CD4-positive, CD25-positive, alpha-beta regulatory T cell (primary cell): ENCODE measurements around the gene CHERP. TPM values are rescaled to one million over a fixed set of nuclear protein-coding genes. Genes with fewer than 3 reads are reported as not detected.

ENCODE experiments used
- ATAC-seq, 2 donors: fragments of 150-1000 bp; cut with Tn5 transposase; one replicate each; pipeline ENCODE4 v1.10.0; 2021; ENCODE audit warnings: low read depth in 2 of 2, moderate number of reproducible peaks in 2 of 2, moderate library complexity in 1 of 2
- DNase-seq, 3 donors: peaks; one replicate each; pipeline versions ENCODE4 v3.0.0 to v3.0.0-alpha.2; 2012 to 2022; ENCODE audit warnings: mixed read lengths in 1 of 3
- H3K27ac ChIP-seq: one replicate; pipeline ENCODE4 v1.7.0; 2013; ENCODE audit warnings: mild to moderate bottlenecking, low read length; ENCODE audit not compliant: insufficient read depth, poor library complexity, severe bottlenecking
- H3K27me3 ChIP-seq: one replicate; pipeline ENCODE4 v1.7.0; 2013; ENCODE audit warnings: low read length; ENCODE audit not compliant: control insufficient read depth, insufficient read depth
- H3K36me3 ChIP-seq: one replicate; pipeline ENCODE4 v1.7.0; 2013; ENCODE audit warnings: mild to moderate bottlenecking, low read length, moderate library complexity; ENCODE audit not compliant: control insufficient read depth, insufficient read depth
- H3K4me1 ChIP-seq: 2 replicates; pipeline ENCODE4 v1.7.0; 2013; ENCODE audit warnings: mild to moderate bottlenecking, low read length; ENCODE audit not compliant: insufficient read depth, control insufficient read depth, poor library complexity, severe bottlenecking
- H3K4me3 ChIP-seq: one replicate; pipeline ENCODE4 v1.7.0; 2013; ENCODE audit warnings: low read depth, mild to moderate bottlenecking, low read length, moderate library complexity
- H3K9me3 ChIP-seq, 2 experiments: 1 replicate in 1 of 2; 2 replicates in 1 of 2; pipeline ENCODE4 v1.7.0; 2013; ENCODE audit warnings: low read length in 2 of 2, mild to moderate bottlenecking in 1 of 2, moderate library complexity in 1 of 2; ENCODE audit not compliant: control insufficient read depth in 2 of 2
- H3K27ac Mint-ChIP-seq, 3 donors: one replicate each; pipeline ENCODE4 v1.8.0; 2020 to 2022; ENCODE audit warnings: mild to moderate bottlenecking in 3 of 3, mixed read lengths in 3 of 3, moderate library complexity in 2 of 3
- H3K27me3 Mint-ChIP-seq: one replicate; pipeline ENCODE4 v1.8.0; 2022; ENCODE audit warnings: mild to moderate bottlenecking, mixed read lengths
- H3K36me3 Mint-ChIP-seq: one replicate; pipeline ENCODE4 v1.8.0; 2020; ENCODE audit warnings: mixed read lengths
- H3K4me1 Mint-ChIP-seq, 4 donors: one replicate each; pipeline ENCODE4 v1.8.0; 2020 to 2022; ENCODE audit warnings: mixed read lengths in 4 of 4, mild to moderate bottlenecking in 1 of 4
- H3K4me3 Mint-ChIP-seq, 4 donors: one replicate each; pipeline ENCODE4 v1.8.0; 2020 to 2022; ENCODE audit warnings: mild to moderate bottlenecking in 4 of 4, mixed read lengths in 4 of 4, moderate library complexity in 3 of 4
- H3K9me3 Mint-ChIP-seq, 7 donors: one replicate each; pipeline ENCODE4 v1.8.0; 2020 to 2022; ENCODE audit warnings: mixed read lengths in 7 of 7, mild to moderate bottlenecking in 3 of 7, moderate library complexity in 2 of 7
- polyA plus RNA-seq, 4 donors: library from polyadenylated mRNA; unstranded; fragments of 300-500 nt; fragmentation: Illumina TruSeq; gene quantifications; one replicate each; pipeline ENCODE4 v1.2.3, GENCODE V29; 2021
- total RNA-seq: library from RNA; stranded (reverse); gene quantifications from one replicate; pipeline ENCODE4 v1.2.3, GENCODE V29; 2022

CHERP gene
- total and polyA plus RNA-seq, 5 donors from 2014 or later: 4.8 to 57.2 (median 9.6) TPM

GRCh38 chr19:16470911-16471811 lies 71.1 kb downstream of the CHERP start:
- Histone ChIP-seq H3K27me3 (no peaks in the 10 kb centered on the region), H3K4me1 (peaks cover 16% of the 10 kb centered on the region), H3K4me3 (peak overlapping the region; percentile 89), H3K36me3 (no peaks in the 10 kb centered on the region), H3K9me3 (no peaks in the 10 kb centered on the region), H3K27ac (peak overlapping the region; percentile 23)
- H3K27me3 Mint-ChIP-seq: no peaks in the 10 kb centered on the region
- peak overlapping the region; percentile 89 to 93 (median 90) for H3K4me3 Mint-ChIP-seq
- peaks cover 4 to 43% (median 28%) of the 10 kb centered on the region in 4 donors for H3K4me1 Mint-ChIP-seq
- no peaks in the 10 kb centered on the region for H3K9me3 Mint-ChIP-seq
- peak in 1 of 3 donors; percentile 56 for DNase-seq
- peak overlapping the region in 2 of 3 donors; percentile 14 to 86 for H3K27ac Mint-ChIP-seq
- peak in 1 of 2 donors; percentile 2 for ATAC-seq
- H3K36me3 Mint-ChIP-seq: peaks cover 16% of the 10 kb centered on the region

GRCh38 chr19:16470541-16470910 lies 71.7 kb downstream of the CHERP start:
- ATAC-seq (no peak), DNase-seq (no peak)
- H3K36me3 ChIP-seq: no peaks in the 10 kb centered on the region
- H3K27ac Mint-ChIP-seq: peak overlapping the region; percentile 14 to 86 (median 56)
- H3K4me1 ChIP-seq: peaks cover 16% of the 10 kb centered on the region
- peak overlapping the region; percentile 89 to 93 (median 90) for H3K4me3 Mint-ChIP-seq
- peaks cover 4 to 47% (median 31%) of the 10 kb centered on the region in 4 donors for H3K4me1 Mint-ChIP-seq
- H3K9me3 ChIP-seq: no peaks in the 10 kb centered on the region
- no peak overlapping the region for H3K27ac ChIP-seq
- H3K4me3 ChIP-seq: peak overlapping the region; percentile 89
- H3K27me3 ChIP-seq: no peaks in the 10 kb centered on the region
- peaks cover 18% of the 10 kb centered on the region for H3K36me3 Mint-ChIP-seq
- no peaks in the 10 kb centered on the region for H3K27me3 Mint-ChIP-seq
- H3K9me3 Mint-ChIP-seq: no peaks in the 10 kb centered on the region

Other genes with a start within 250 kb of the CHERP start
- gene KLF2, start 217.6 kb downstream of the CHERP start, total RNA-seq: 725 TPM
- 100 to 1,000 TPM in 2 of 4 donors, 10 to 100 TPM in 2; 95.1 to 139 (median 118) TPM for gene KLF2, start 217.6 kb downstream of the CHERP start, polyA plus RNA-seq
- gene EPS15L1, start 70.5 kb downstream of the CHERP start, total RNA-seq: 47.8 TPM
- gene EPS15L1, start 70.5 kb downstream of the CHERP start, polyA plus RNA-seq: 1 to 10 TPM; 8.5 to 9.1 (median 8.8) TPM
- not detected for gene CALR3, start 46.3 kb downstream of the CHERP start, total RNA-seq
- not detected for gene CALR3, start 46.3 kb downstream of the CHERP start, polyA plus RNA-seq
- 1.9 TPM for gene C19orf44, start 46.0 kb downstream of the CHERP start, total RNA-seq
- 1 to 10 TPM in 2 of 4 donors, under 1 TPM in 1, not detected in 1; 0.76 to 1.6 (median 1.5) TPM for gene C19orf44, start 46.0 kb downstream of the CHERP start, polyA plus RNA-seq
- 93.1 TPM for gene SLC35E1, start 30.0 kb upstream of the CHERP start, total RNA-seq
- 10 to 100 TPM; 19.0 to 28.5 (median 24.6) TPM for gene SLC35E1, start 30.0 kb upstream of the CHERP start, polyA plus RNA-seq
- 62.5 TPM for gene MED26, start 85.8 kb upstream of the CHERP start, total RNA-seq
- 1 to 10 TPM; 2.9 to 4.6 (median 3.9) TPM for gene MED26, start 85.8 kb upstream of the CHERP start, polyA plus RNA-seq
- gene SMIM7, start 117.7 kb upstream of the CHERP start, total RNA-seq: 71.0 TPM
- 10 to 100 TPM; 61.5 to 73.1 (median 65.6) TPM for gene SMIM7, start 117.7 kb upstream of the CHERP start, polyA plus RNA-seq
- 1.0 TPM for gene TMEM38A, start 118.7 kb upstream of the CHERP start, total RNA-seq
- gene TMEM38A, start 118.7 kb upstream of the CHERP start, polyA plus RNA-seq: 1 to 10 TPM; 2.7 to 5.7 (median 3.8) TPM
- gene NWD1, start 177.4 kb upstream of the CHERP start, total RNA-seq: not detected
- gene NWD1, start 177.4 kb upstream of the CHERP start, polyA plus RNA-seq: not detected